SK-N-SH (cell line): ENCODE data around the gene TMIE. TPM values are rescaled to one million over a fixed set of nuclear protein-coding genes. Genes with fewer than 3 reads are reported as not detected.

Experiments
- CTCF ChIA-PET: fragments of 300-600, 350-600 bp; formaldehyde crosslinking; extraction: SDS; loops from one replicate; lab custom pipeline; 2021; lab: Yijun Ruan, JAX
- POLR2A ChIA-PET: fragments of 350-600 bp; sonication (Branson Sonifier 250); formaldehyde crosslinking; extraction: SDS; loops from one replicate; lab custom pipeline; 2020; ENCODE audit warnings: antibody characterized with exemption, inconsistent platforms; lab: Yijun Ruan, JAX
- DNase-seq: peaks from one replicate; pipeline ENCODE4 v3.0.0; 2012
- H2AFZ ChIP-seq: fragments of 200-600 bp; sonication (generic); 2 replicates; pipeline ENCODE4 v1.8.1; 2016; ENCODE audit warnings: antibody characterized with exemption, mild to moderate bottlenecking, low read depth
- H3F3A ChIP-seq: fragments of 200-600 bp; sonication (generic); replicated peaks from 2 replicates; pipeline ENCODE3; 2016; ENCODE audit warnings: antibody characterized with exemption, mild to moderate bottlenecking; ENCODE audit not compliant: insufficient read depth
- H3K27ac ChIP-seq, 2 experiments: fragments of 200-500 bp in 1 of 2; fragments of 200-600 bp in 1 of 2; sonication (Bioruptor generic) in 1 of 2; sonication (generic), shearing (Covaris generic) in 1 of 2; 2 replicates each; pipeline versions ENCODE4 v1.5.1 to v1.6.1; 2014 to 2016; ENCODE audit warnings: low read depth in 2 of 2, inconsistent platforms in 1 of 2, low read length in 1 of 2, mild to moderate bottlenecking in 1 of 2, mixed read lengths in 1 of 2
- H3K27me3 ChIP-seq: fragments of 200-600 bp; sonication (generic), shearing (Covaris generic); 2 replicates; pipeline ENCODE4 v1.6.1; 2016; ENCODE audit warnings: mixed run types; ENCODE audit not compliant: insufficient read depth
- H3K36me3 ChIP-seq, 2 experiments: fragments of 200-500 bp in 1 of 2; fragments of 200-600 bp in 1 of 2; sonication (Bioruptor generic) in 1 of 2; sonication (generic) in 1 of 2; replicated peaks in 1 of 2; 2 replicates each; pipeline versions ENCODE3 to v1.5.1; 2014 to 2016; ENCODE audit warnings: low read length in 1 of 2, mild to moderate bottlenecking in 1 of 2; ENCODE audit not compliant: insufficient read depth in 2 of 2, control insufficient read depth in 1 of 2
- H3K4me1 ChIP-seq, 2 experiments: fragments of 200-500 bp in 1 of 2; fragments of 200-600 bp in 1 of 2; sonication (Bioruptor generic) in 1 of 2; sonication (generic), shearing (Covaris generic) in 1 of 2; 2 replicates each; pipeline versions ENCODE4 v1.5.1 to v1.6.1; 2014 to 2016; ENCODE audit warnings: low read depth in 1 of 2, low read length in 1 of 2, mixed run types in 1 of 2; ENCODE audit not compliant: insufficient read depth in 2 of 2, control insufficient read depth in 1 of 2
- H3K4me2 ChIP-seq: fragments of 200-600 bp; sonication (generic), shearing (Covaris generic); 2 replicates; pipeline ENCODE4 v1.6.1; 2017; ENCODE audit warnings: mixed run types
- H3K4me3 ChIP-seq, 2 experiments: fragments of 200-500 bp in 1 of 2; fragments of 200-600 bp in 1 of 2; sonication (Bioruptor generic) in 1 of 2; sonication (generic), shearing (Covaris generic) in 1 of 2; 2 replicates each; pipeline versions ENCODE4 v1.5.1 to v1.8.1; 2014 to 2016; ENCODE audit warnings: low read depth in 2 of 2, inconsistent platforms in 1 of 2, low read length in 1 of 2, mild to moderate bottlenecking in 1 of 2, mixed read lengths in 1 of 2, moderate library complexity in 1 of 2
- H3K79me2 ChIP-seq: fragments of 200-600 bp; sonication (generic); 2 replicates; pipeline ENCODE4 v1.8.1; 2017; ENCODE audit warnings: mild to moderate bottlenecking; ENCODE audit not compliant: insufficient read depth
- H3K9ac ChIP-seq: fragments of 200-600 bp; sonication (generic); 2 replicates; pipeline ENCODE4 v1.6.1; 2017; ENCODE audit warnings: mixed run types
- H3K9me2 ChIP-seq: fragments of 200-600 bp; sonication (generic); 2 replicates; pipeline ENCODE4 v1.6.1; 2017; ENCODE audit warnings: mixed run types
- H3K9me3 ChIP-seq: fragments of 200-600 bp; sonication (generic); 2 replicates; pipeline ENCODE4 v1.6.1; 2017; ENCODE audit warnings: mixed run types, mild to moderate bottlenecking, moderate library complexity
- H4K20me1 ChIP-seq: fragments of 200-600 bp; sonication (generic); 2 replicates; pipeline ENCODE4 v1.6.1; 2017; ENCODE audit warnings: mild to moderate bottlenecking, mixed run types; ENCODE audit not compliant: insufficient read depth
- CHD2 ChIP-seq: fragments of 150-350 bp; IDR thresholded peaks from 2 replicates; pipeline ENCODE4 v1.6.1; 2018; ENCODE audit warnings: low read length; ENCODE audit not compliant: partially characterized antibody
- FOSL2 ChIP-seq: IDR thresholded peaks from 2 replicates; pipeline ENCODE4 v1.4.0; 2012; ENCODE audit warnings: low read depth, mild to moderate bottlenecking, moderate library complexity, borderline replicate concordance
- GATA2 ChIP-seq: sonication (generic); formaldehyde crosslinking; IDR thresholded peaks from 2 replicates; pipeline ENCODE4 v1.5.0; 2020; ENCODE audit warnings: mild to moderate bottlenecking, missing genetic modification reagents
- JUND ChIP-seq: IDR thresholded peaks from 2 replicates; pipeline ENCODE4 v1.4.0; 2012
- MXI1 ChIP-seq: IDR thresholded peaks from 2 replicates; pipeline ENCODE4 v1.6.1; 2012; ENCODE audit warnings: mild to moderate bottlenecking, low read depth, low read length, improper control_type of control experiment
- NFIC ChIP-seq: IDR thresholded peaks from 2 replicates; pipeline ENCODE4 v1.4.0; 2012; ENCODE audit warnings: borderline replicate concordance
- NRF1 ChIP-seq: IDR thresholded peaks from 2 replicates; pipeline ENCODE4 v1.6.1; 2012; ENCODE audit warnings: low read depth, mild to moderate bottlenecking, low read length
- RAD21 ChIP-seq: IDR thresholded peaks from 2 replicates; pipeline ENCODE4 v1.6.1; 2012; ENCODE audit warnings: mild to moderate bottlenecking, low read length
- REST ChIP-seq: IDR thresholded peaks from 2 replicates; pipeline ENCODE4 v1.6.1; 2012; ENCODE audit warnings: mild to moderate bottlenecking, low read depth, low read length, moderate library complexity
- SMC3 ChIP-seq: IDR thresholded peaks from 2 replicates; pipeline ENCODE4 v1.6.1; 2012; ENCODE audit warnings: low read depth, low read length, improper control_type of control experiment
- ZBTB33 ChIP-seq: IDR thresholded peaks from 2 replicates; pipeline ENCODE4 v1.4.0; 2012; ENCODE audit warnings: low read depth, borderline replicate concordance
- WGBS: methylation state at CpG from one replicate; pipeline ENCODE4 v1.1.6; 2017; ENCODE audit warnings: low lambda C conversion rate; 5-methylcytosine and 5-hydroxymethylcytosine counted together
- polyA plus RNA-seq, 3 experiments: library from polyadenylated mRNA; depleted of rRNA; stranded (reverse); fragments of >200 nt; gene quantifications; 2 replicates each; pipeline ENCODE4 v1.2.3, GENCODE V29; 2012

Gene TMIE
- polyA plus RNA-seq, 1 of the 3 experiments (the other 2 are of a cell fraction): 0.03 TPM

- Histone ChIP-seq H3K9me2 (no peaks in the 10 kb centered on the region), H3K4me2 (no peak overlapping the region), H3K27me3 (no peaks in the 10 kb centered on the region), H3K79me2 (no peaks in the 10 kb centered on the region), H3F3A (no peaks in the 10 kb centered on the region), H3K4me3 (no peak overlapping the region), H3K9me3 (no peaks in the 10 kb centered on the region), H3K36me3 (no peaks in the 10 kb centered on the region), H3K27ac (no peak overlapping the region), H4K20me1 (no peaks in the 10 kb centered on the region), H3K4me1 (peaks cover 0 to 20% of the 10 kb centered on the region in 2 experiments; a peak in 1 of 4 replicates), H2AFZ (no peak overlapping the region), H3K9ac (no peak overlapping the region)
- CTCF ChIA-PET: interaction anchor here (0.9 to 5.7 kb wide), 8 partner anchors 9 to 205 kb away, joined by 3 to 42 read pairs (median 4); no protein-coding TSS in a partner anchor
- DNase-seq: no peak
- WGBS: 81% methylated on average over 21 of the region's 30 CpGs
- POLR2A ChIA-PET: no interaction called here
- TF ChIP-seq GATA2 (no peak), ZBTB33 (no peak), CHD2 (no peak), SMC3 (no peak), REST (no peak), NFIC (no peak)
These were observed 7.3 kb upstream of the TMIE start for GRCh38 chr3:46693892-46694226.

- Histone ChIP-seq H3K27me3 (no peaks in the 10 kb centered on the region; the same call in 1 of the 2 replicates), H3K36me3 (no peaks in the 10 kb centered on the region), H3F3A (no peaks in the 10 kb centered on the region), H3K4me2 (no peak overlapping the region)
- TF ChIP-seq NRF1: no peak
- TF ChIP-seq REST: no peak
- no peak for TF ChIP-seq MXI1
- no peak for TF ChIP-seq FOSL2
- TF ChIP-seq RAD21: no peak
- no peak for TF ChIP-seq JUND
- TF ChIP-seq, all 33 proteins: peak for 0
- 90% methylated on average over 3 of the region's 3 CpGs for WGBS
- CTCF ChIA-PET: interaction anchor here (1.0 to 5.7 kb wide), 5 partner anchors 11 to 206 kb away, joined by 3 to 42 read pairs (median 3); no protein-coding TSS in a partner anchor
- Histone ChIP-seq H3K27ac (no peak overlapping the region), H3K9me3 (no peaks in the 10 kb centered on the region), H3K9me2 (no peaks in the 10 kb centered on the region), H2AFZ (no peak overlapping the region), H3K4me3 (no peak overlapping the region), H3K4me1 (peaks cover 0 to 21% of the 10 kb centered on the region in 2 experiments; a peak in 1 of 4 replicates), H3K9ac (no peak overlapping the region), H3K79me2 (no peaks in the 10 kb centered on the region), H4K20me1 (no peaks in the 10 kb centered on the region)
- DNase-seq: no peak
- POLR2A ChIA-PET: no interaction called here
These were observed 6.7 kb upstream of the TMIE start for GRCh38 chr3:46694520-46694919.
